Stimulated activated CD8-positive, alpha-beta memory T cell treated with anti-CD3 and anti-CD28 coated beads, Interleukin-4, amount 100 ng/mL, for 4 hours (primary cell): Measurements from ENCODE around the gene TUBB1.
A peak's percentile ranks its signal among the peaks of the same experiment; 100 is the strongest.

Source experiments
- DNase-seq, 2 donors: peaks; one replicate each; pipeline ENCODE4 v3.0.0-alpha.2; 2020; ENCODE audit warnings: low read depth in 2 of 2, low spot score in 1 of 2

TUBB1 gene

DNA sequence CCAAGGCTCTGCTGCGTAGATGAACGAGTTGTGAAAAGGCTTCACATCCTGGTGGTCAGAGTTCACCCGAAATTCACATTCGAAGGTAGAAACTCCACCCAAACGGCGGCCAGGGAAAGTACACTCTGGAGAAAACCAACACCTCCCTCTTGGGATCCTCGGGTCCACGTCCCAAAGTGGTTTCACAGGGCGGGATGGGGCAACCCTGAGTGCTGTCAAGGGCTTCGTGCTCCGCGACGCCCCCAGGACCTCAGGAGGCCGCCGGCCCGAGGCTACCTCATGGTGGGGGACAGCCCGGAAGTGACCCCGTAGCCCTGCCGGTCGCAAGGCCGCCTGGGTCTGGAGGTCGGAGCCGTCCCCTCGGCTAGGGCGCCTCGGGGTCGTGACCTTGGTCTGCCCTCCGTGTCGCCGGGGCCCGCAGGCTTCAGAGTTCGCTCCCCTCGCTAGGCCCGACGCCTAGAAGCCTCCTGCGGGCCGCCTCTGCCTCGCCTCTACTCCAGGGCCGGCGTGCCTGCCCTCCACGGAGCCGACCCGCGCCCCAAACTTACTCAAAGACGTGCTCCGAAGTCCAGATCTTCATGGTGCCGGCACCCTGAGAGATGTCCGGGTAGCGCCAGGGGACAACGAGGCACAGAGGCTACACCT lies 23.0 kb downstream of the TUBB1 start, which contains the start of gene PRELID3B:
PRELID3B (minus strand) TSS at position 636 of the 645 bp plus-strand sequence; CDS start at position 580, 56 bp downstream.
- DNase-seq = peak in 1 of 2 donors; percentile 8

DNA sequence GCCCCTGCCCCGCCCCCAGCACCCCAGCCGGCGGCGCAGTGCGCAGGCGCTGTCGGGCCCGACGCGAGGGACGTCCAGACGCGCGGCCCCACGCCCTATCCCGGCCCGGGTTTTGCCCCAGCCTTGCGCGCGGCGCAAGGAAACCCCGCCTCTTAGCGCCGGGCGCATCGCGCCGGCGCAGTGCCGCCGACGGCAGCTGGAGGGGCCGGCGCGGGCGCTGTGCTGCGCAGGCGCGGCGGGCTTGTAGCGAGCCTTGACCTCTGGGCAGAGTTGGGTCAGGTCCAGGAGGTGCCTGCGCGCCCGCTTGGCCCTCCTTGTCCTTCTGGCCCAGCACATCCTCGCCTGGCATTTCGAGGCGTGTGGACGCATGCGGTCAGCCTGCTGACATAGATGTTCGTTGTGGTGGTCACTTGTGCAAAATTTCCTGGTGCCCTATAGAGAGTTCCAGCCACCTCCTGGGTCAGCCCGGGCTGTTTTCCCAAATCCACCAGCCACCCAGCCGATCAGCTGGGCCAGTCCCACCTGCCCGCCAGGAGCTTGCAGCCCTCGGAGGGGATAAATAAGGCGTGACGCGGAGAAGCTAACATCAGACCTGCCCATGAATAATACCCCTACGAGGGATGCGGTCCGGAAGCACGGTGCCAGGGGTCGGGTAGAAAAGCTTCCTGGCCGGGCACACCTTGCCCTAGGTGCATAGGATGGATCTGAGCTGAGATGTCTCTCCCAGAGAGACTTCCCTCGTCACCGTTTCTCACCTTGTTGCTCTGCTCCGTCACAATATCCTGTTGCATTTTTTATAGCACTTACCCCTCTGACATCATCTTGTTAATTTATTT lies 23.8 kb downstream of the TUBB1 start:
- DNase-seq = peak; percentile 79 to 86

DNA sequence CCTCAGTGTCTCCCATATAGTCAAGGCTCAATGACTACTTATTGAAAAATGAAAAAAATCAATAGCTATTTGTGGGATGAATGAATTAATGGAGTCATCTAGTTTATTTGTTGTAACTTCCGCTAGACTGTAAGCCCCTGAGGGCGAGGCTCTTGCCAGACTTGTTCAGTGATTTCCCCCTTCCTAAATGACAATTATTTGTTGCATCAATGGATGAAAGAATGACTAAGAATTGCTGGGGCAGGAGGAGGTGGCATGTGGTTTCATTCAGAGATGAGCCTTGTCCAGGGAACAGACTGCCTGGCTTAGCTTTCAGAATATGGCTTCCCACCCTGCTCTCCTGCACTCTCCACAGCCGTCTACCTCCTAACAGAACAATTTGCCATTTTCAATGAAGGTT lies 24.5 kb downstream of the TUBB1 start:
- no peak for DNase-seq

DNA sequence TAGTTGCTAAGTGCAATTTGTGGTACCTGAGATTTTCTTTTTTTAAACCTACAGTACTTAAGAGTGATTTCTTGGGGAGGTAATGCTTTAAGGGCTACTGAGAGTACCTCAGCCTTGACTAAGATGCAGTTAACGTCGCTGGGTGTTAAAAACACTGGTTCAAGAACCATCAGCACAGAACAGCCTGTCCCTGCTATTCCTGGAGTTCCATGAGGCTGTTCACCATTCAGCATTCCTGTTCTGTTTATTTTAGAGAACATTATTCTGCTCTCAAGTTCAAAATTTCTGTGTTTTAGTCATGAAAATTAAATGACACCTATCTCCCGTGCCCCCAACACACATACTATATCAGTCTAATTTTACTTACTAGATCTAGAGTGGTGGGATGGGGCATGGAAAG lies 25.1 kb downstream of the TUBB1 start:
- no peak for DNase-seq

- no peak for DNase-seq
Observed at GRCh38 chr20:59044796-59045195, 25.6 kb downstream of the TUBB1 start.

DNA sequence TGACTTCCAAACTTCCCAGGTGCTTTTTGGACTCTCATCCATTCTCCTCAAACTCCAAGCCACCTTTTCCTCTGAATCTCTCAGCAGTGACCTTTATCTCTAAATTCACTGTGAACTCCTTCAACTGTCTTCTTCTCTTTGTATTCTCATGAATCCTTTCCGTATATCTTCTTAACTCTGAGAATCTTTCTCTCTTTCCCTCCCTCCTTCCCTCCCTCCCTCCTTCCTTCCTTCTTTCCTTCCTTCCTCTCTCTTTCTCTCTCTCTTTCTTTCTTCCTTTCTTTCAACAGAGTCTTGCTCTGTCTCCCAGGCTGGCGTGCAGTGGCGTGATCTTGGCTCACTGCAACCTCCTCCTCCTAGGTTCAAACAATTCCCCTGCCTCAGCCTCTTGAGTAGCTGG lies 27.6 kb downstream of the TUBB1 start:
- no peak for DNase-seq

DNA sequence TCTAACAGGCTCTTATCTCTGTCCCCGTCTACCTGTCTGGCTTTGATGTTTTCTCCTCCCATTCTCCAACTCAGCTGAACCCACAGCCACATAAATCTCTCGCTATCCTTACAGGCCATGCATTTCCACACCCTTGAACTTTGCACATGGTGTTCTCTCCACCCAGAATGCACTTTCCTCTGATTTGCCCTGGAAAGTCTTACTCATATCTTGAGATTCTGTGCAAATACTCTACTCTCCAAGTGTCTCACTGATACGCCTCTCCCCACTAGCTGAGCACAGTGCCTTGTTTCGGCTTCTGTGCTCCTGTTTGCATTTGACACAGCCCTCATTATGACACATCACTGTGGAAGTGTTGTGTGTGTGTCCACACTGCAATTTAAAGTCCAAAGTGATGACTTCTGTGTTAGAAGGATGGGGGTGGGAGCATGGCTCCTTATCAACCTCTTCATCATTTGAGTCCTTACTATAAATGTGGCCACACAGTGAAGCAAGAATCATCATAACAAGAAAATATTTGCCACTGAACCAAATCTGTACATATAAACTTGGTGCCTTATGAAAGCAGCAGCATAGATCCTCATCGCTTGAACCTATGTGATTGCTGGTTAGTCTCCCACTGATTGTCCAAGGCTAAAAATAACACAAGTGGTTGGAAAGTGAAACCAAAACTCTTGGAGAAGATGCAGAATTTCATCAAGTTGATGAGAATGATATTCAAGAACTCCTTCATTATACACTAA lies 28.9 kb downstream of the TUBB1 start:
- DNase-seq = no peak

DNA sequence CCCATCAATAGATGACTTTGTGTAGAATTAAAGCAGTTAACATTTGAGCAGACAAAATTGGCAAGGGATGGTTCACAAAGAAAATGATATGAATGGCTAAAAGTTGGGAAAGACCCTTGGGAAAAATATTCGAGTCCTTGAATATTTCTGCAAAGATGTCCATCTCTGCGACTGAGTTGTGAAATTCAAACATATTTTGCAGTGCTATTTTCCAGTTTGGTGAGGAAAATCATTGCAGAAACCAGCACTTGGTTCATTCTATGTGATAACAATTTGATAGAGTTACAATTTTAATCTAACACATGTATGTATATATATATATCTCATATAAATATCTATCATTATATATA lies 29.4 kb downstream of the TUBB1 start:
- no peak for DNase-seq

- DNase-seq = no peak
Observed at GRCh38 chr20:59050437-59050836, 31.2 kb downstream of the TUBB1 start.

- DNase-seq = no peak
Observed at GRCh38 chr20:59051666-59052185, 32.5 kb downstream of the TUBB1 start.

DNA sequence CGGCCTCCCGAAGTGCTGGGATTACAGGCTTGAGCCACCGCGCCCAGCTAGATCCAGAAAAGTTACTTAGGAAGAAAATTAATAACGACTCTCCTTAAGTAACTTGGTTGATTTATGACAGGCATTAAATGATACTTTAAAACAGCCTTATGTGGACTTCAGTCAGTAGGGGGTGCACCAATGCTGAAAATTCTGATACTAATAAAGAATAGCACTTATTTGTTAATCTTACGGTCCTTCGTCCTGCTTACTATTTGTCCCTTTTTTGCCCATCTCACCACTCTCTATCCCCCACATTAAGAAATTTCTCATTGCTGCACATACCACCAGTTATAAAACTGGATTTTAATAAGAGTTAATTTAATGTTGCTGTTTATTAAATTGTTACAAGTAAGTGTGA lies 36.1 kb downstream of the TUBB1 start:
- DNase-seq = no peak

- no peak for DNase-seq
Observed at GRCh38 chr20:59062081-59062480, 42.9 kb downstream of the TUBB1 start.

DNA sequence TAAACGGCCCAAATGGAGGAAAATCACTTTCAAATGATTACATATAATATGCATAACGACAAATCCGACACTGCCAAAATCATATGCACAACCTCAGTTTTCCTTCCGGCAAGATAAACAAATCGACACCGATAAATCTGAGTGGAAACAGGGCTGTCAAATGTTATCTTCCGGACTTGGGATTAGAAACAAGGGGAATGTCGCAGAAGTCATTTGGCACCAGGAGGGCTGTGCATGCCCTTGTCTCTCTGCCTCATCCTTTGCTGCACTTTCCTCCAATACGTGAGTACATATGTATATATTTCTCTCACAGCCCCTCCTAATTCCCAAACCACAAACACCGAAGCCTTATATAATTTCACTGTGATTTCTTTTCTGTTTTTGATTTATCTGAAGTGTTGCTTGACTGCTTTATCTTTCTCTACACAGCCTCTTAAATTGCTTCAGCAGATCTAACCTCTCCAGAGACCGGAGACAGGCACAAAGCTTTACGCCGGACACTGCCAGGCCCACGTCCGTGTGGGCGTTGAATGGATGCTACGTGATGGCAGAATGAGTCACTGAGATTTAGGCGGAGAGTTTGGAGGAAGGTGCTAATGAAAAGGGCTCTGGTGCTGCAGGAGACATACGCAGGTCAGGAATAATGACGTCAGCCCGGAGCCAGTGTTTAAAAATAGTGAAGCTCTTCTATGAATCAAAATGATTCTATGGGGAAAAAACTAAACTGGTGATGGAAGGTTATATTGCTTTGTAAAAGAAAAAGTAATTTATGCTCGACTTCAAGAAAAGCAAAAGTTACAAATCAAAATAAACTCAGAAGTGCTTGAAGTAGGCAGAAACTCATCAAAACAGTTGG lies 44.4 kb downstream of the TUBB1 start:
- no peak for DNase-seq

- no peak for DNase-seq
Observed at GRCh38 chr20:59064214-59064722, 45.0 kb downstream of the TUBB1 start.

DNA sequence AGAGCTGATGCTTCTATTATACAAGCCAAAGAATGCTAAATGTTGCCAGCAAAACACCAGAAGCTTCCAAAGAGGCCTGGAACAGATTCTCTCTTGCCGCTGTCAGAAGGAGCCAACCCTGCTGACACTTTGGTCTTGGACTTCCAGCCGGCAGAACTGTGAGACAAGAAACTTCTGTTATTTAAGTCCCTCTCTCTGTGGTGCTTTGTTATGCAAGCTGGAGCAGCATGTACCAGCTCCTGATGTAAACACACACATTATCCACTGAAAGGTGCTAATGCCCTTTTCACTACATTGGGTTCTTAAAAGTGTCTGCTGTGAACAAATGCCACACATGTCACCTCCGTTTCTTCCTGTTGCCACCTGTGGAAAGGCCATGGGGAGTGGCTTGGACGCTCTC lies 49.3 kb downstream of the TUBB1 start:
- no peak for DNase-seq

DNA sequence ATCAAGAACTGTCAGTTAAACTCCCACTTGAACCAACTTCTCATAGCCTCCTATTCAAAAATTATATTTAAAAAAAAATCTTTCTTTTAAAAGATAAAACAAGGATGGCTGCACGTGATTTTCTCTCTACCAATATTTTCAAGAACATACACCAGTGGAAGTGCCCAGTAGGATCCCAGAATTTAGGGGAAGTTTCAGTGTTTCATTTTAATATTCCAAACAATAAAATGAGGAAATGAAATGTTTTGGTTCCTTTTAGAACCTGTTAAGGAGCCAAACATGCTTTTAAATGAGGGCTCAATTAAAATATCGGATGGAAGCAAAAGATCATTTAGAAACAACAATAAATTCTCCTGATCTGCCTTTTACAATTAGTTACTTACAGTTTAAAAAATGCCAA lies 49.8 kb downstream of the TUBB1 start:
- DNase-seq = no peak

DNA sequence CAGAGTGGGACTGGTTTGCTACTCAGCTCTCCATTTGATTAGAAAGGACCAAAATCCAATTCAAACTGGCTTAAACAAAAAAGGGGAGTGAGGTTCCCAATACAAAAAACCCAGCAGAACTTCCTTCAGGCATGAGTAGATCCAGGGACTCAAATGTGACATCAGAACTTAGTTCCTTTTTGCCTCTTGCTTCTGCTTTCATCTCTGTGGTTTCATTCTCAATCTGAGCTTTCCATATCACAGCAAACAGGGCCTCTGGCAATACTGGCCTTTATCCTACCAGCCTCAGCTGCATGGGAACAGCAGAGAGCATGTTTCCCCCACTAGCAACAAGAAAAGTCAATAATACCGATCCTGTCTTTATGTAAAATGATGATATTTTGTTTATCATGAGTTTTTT lies 52.0 kb downstream of the TUBB1 start:
- no peak for DNase-seq

- DNase-seq = no peak
Observed at GRCh38 chr20:59073582-59073981, 54.4 kb downstream of the TUBB1 start.

- DNase-seq = no peak
Observed at GRCh38 chr20:59074456-59074855, 55.2 kb downstream of the TUBB1 start.

GRCh38 chr20:59075934-59076508 lies 56.8 kb downstream of the TUBB1 start:
- DNase-seq = no peak
